H1 (cell line): ENCODE data around the gene ACAP1. TPM values are rescaled to one million over a fixed set of nuclear protein-coding genes. Genes with fewer than 3 reads are reported as not detected.

Experiments used
- BCL11A ChIP-seq, 2 experiments: IDR thresholded peaks; one replicate each; pipeline ENCODE4 v1.6.1; 2011; ENCODE audit warnings: low read depth in 2 of 2, low read length in 2 of 2, mild to moderate bottlenecking in 2 of 2
- BRCA1 ChIP-seq: IDR thresholded peaks from 2 replicates; pipeline ENCODE4 v1.6.1; 2012; ENCODE audit warnings: low read depth, low read length, improper control_type of control experiment
- CBX5 ChIP-seq: fragments of 300-800, 300-1000 bp; sonication (generic); IDR thresholded peaks from 2 replicates; pipeline ENCODE4 v1.7.1; 2016; ENCODE audit warnings: antibody characterized with exemption, low read length, low read depth
- CHD7 ChIP-seq: fragments of 300-600 bp; sonication (generic); IDR thresholded peaks from 2 replicates; pipeline ENCODE4 v1.7.1; 2012; ENCODE audit warnings: low read length, moderate library complexity, mild to moderate bottlenecking, inconsistent platforms; ENCODE audit not compliant: insufficient replicate concordance
- EP300 ChIP-seq, 2 experiments: IDR thresholded peaks; 1 replicate in 1 of 2; 2 replicates in 1 of 2; pipeline ENCODE4 v1.6.1; 2011 to 2012; ENCODE audit warnings: low read depth in 2 of 2, low read length in 2 of 2, mild to moderate bottlenecking in 2 of 2, borderline replicate concordance in 1 of 2, inconsistent platforms in 1 of 2, moderate library complexity in 1 of 2
- KDM5A ChIP-seq: fragments of 200-600 bp; IDR thresholded peaks from 2 replicates; pipeline ENCODE4 v1.7.1; 2012; ENCODE audit warnings: mild to moderate bottlenecking, low read length, inconsistent platforms, mixed read lengths
- NANOG ChIP-seq: IDR thresholded peaks from 2 replicates; pipeline ENCODE4 v1.6.1; 2011; ENCODE audit warnings: low read length, low read depth, mild to moderate bottlenecking, inconsistent platforms; ENCODE audit not compliant: insufficient read depth, poor library complexity, severe bottlenecking
- RBBP5 ChIP-seq: IDR thresholded peaks from 2 replicates; pipeline ENCODE4 v1.7.1; 2012; ENCODE audit warnings: low read depth, mild to moderate bottlenecking, inconsistent platforms, low read length, moderate library complexity, borderline replicate concordance
- SIX5 ChIP-seq: IDR thresholded peaks from 2 replicates; pipeline ENCODE4 v1.6.1; 2011; ENCODE audit warnings: mild to moderate bottlenecking, low read depth, low read length
- SRF ChIP-seq: IDR thresholded peaks from 2 replicates; pipeline ENCODE4 v1.6.1; 2011; ENCODE audit warnings: mild to moderate bottlenecking, low read depth, low read length, moderate library complexity
- polyA plus RNA-seq, 7 experiments: library from polyadenylated mRNA; depleted of rRNA in 3 of 7; stranded (reverse) in 5 of 7; unstranded in 2 of 7; fragments of >200 nt in 5 of 7; fragments of 200-250 nt in 2 of 7; gene quantifications; 1 replicate in 5 of 7; 2 replicates in 1 of 7; 4 replicates in 1 of 7; pipeline versions ENCODE4 v1.2.1 to v1.2.3, GENCODE V29; 2011 to 2013; ENCODE audit warnings: missing spikeins in 2 of 7, mixed read lengths in 2 of 7
- total RNA-seq: library from RNA; stranded (reverse); fragmentation: NEBNext Ultra II Directional; extraction: Animal tissue kit (Norgen Biotek cat#: 25700); gene quantifications from 2 replicates; pipeline ENCODE4 v1.2.1, GENCODE V29; 2021

The ACAP1 gene
- total and polyA plus RNA-seq, 2 of the 8 experiments (the other 6 are each of a cell fraction or from before 2014, with no cell fraction given) = 11.9 to 45.1 TPM

DNA sequence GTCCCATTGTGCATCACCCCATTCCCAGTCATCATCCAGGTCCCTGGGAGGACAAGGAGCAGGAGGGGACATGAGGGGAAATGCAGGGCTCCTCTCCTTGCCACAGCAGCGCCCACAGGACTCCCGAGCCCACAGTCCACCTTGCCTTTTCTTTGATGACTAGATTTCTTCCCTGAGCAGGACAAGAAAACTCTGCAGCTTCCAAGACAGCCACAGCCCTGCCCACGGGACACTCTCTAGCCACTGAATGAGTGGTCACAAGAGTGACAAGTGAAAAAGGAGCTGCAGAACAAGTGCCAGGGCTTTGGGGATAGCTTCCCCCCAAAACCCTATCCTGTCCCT lies 11.9 kb upstream of the ACAP1 start (continued):
- no peak for TF ChIP-seq CHD7
- no peak for TF ChIP-seq BCL11A (IDR thresholded peaks at IDR 0.05; ENCODE audit: low read depth in 2 of 2, low read length in 2 of 2)
- no peak for TF ChIP-seq BRCA1
- no peak for TF ChIP-seq SIX5
- no peak for TF ChIP-seq KDM5A
- no peak for TF ChIP-seq NANOG
- no peak for TF ChIP-seq EP300 (IDR thresholded peaks at IDR 0.05; ENCODE audit: borderline replicate concordance in 1 of 2, low read depth in 2 of 2, low read length in 2 of 2)
- no peak for TF ChIP-seq CBX5
- no peak for TF ChIP-seq SRF
- no peak for TF ChIP-seq RBBP5
